Ishikawa (cell line): Measurements from ENCODE around the gene CTNNA1.
A peak's percentile ranks its signal among the peaks of the same experiment; 100 is the strongest.

Experiments
- CEBPB ChIP-seq: IDR thresholded peaks from 2 replicates; pipeline ENCODE4 v1.6.1; 2012
- CREB1 ChIP-seq: IDR thresholded peaks from 2 replicates; pipeline ENCODE4 v1.6.1; 2012; ENCODE audit warnings: low read depth
- EGR1 ChIP-seq: IDR thresholded peaks from 2 replicates; pipeline ENCODE4 v1.6.1; 2012
- EP300 ChIP-seq: IDR thresholded peaks from 2 replicates; pipeline ENCODE4 v1.6.1; 2012; ENCODE audit warnings: borderline replicate concordance
- FOXM1 ChIP-seq: IDR thresholded peaks from 2 replicates; pipeline ENCODE4 v1.6.1; 2012; ENCODE audit warnings: low read depth, borderline replicate concordance
- NFIC ChIP-seq: IDR thresholded peaks from 2 replicates; pipeline ENCODE4 v1.6.1; 2012
- RAD21 ChIP-seq: IDR thresholded peaks from 2 replicates; pipeline ENCODE4 v1.6.1; 2012; ENCODE audit warnings: low read depth
- REST ChIP-seq: IDR thresholded peaks from 2 replicates; pipeline ENCODE4 v1.6.1; 2012; ENCODE audit warnings: low read depth, mild to moderate bottlenecking
- TAF1 ChIP-seq: IDR thresholded peaks from 2 replicates; pipeline ENCODE4 v1.6.1; 2012; ENCODE audit warnings: low read depth, mild to moderate bottlenecking
- TCF12 ChIP-seq: IDR thresholded peaks from 2 replicates; pipeline ENCODE4 v1.6.1; 2012; ENCODE audit warnings: low read depth
- TEAD4 ChIP-seq: IDR thresholded peaks from 2 replicates; pipeline ENCODE4 v1.6.1; 2012
- YY1 ChIP-seq: IDR thresholded peaks from 2 replicates; pipeline ENCODE4 v1.6.1; 2012; ENCODE audit warnings: low read depth
- ZBTB7A ChIP-seq: IDR thresholded peaks from 2 replicates; pipeline ENCODE4 v1.6.1; 2012; ENCODE audit warnings: low read depth
- TF ChIP-seq, protein P1 (sequence below): IDR thresholded peaks from 2 replicates; pipeline ENCODE4 v1.6.1; 2012
- TF ChIP-seq, protein P2 (sequence below): IDR thresholded peaks from 2 replicates; pipeline ENCODE4 v1.6.1; 2012

The CTNNA1 gene

GRCh38 chr5:138711087-138711486 lies 42.1 kb upstream of the CTNNA1 start:
- no peak for TF ChIP-seq TCF12
- TF ChIP-seq CREB1: no peak
- no peak for TF ChIP-seq TEAD4
- TF ChIP-seq, protein P1, sequence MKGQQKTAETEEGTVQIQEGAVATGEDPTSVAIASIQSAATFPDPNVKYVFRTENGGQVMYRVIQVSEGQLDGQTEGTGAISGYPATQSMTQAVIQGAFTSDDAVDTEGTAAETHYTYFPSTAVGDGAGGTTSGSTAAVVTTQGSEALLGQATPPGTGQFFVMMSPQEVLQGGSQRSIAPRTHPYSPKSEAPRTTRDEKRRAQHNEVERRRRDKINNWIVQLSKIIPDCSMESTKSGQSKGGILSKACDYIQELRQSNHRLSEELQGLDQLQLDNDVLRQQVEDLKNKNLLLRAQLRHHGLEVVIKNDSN: no peak
- no peak for TF ChIP-seq NFIC
- TF ChIP-seq TAF1: no peak
- TF ChIP-seq, protein P2, sequence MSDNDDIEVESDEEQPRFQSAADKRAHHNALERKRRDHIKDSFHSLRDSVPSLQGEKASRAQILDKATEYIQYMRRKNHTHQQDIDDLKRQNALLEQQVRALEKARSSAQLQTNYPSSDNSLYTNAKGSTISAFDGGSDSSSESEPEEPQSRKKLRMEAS: no peak
- TF ChIP-seq EGR1: no peak
- TF ChIP-seq RAD21: no peak
- no peak for TF ChIP-seq CEBPB

- TF ChIP-seq CEBPB (no peak), YY1 (no peak)
Measured at GRCh38 chr5:138711811-138712210, 41.4 kb upstream of the CTNNA1 start.

DNA sequence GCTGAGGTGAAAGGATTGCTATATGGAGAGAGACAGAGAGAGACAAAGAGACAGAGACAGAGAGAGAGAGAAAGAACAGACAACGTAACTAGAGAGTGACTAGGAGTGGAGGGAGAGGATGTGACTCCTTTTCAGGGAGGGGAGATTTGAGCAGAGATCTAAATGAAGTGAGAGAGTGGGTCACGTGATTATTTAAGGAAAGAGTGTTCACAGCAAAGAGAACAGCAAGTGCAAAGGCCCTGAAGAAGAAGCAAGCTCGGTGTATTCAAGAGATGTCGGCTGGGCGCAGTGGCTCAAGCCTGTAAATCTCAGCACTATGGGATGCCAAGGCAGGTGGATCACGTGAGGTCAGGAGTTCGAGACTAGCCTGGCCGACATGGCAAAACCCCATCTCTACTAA lies 40.9 kb upstream of the CTNNA1 start:
- TF ChIP-seq REST (no peak), TAF1 (no peak), CEBPB (no peak), TEAD4 (no peak)

- TF ChIP-seq CEBPB (peak; percentile 64; the same call in 1 of the 2 replicates), TEAD4 (no peak)
Measured at GRCh38 chr5:138712791-138713190, 40.4 kb upstream of the CTNNA1 start.

DNA sequence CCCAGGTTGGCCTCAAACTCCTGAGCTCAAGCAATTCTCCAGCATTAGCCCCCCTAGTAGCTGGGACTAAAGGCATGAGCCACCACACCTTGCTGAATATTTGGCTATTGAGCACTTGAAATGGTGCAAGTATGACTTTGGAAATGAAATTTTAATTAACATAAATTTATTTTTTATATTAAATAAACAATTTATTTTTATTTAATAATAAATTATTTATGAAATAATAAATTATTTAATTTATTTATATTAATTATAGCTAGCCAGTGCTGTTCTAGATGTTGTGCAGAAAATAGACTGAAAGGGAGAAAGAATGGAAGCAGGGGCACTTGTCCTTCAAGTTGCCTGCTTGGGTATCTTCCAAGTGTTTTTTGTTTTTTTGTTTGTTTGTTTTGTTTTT lies 40.0 kb upstream of the CTNNA1 start:
- TF ChIP-seq TAF1 (no peak), ZBTB7A (no peak), RAD21 (no peak), FOXM1 (no peak), EGR1 (no peak), EP300 (no peak), REST (no peak), CEBPB (no peak), TCF12 (no peak), NFIC (no peak), TEAD4 (no peak), CREB1 (no peak), YY1 (no peak)
- TF ChIP-seq, protein P2: no peak
- TF ChIP-seq, protein P1: no peak

- TF ChIP-seq TCF12: no peak
- TF ChIP-seq ZBTB7A: no peak
- no peak for TF ChIP-seq NFIC
- TF ChIP-seq EGR1: no peak
- no peak for TF ChIP-seq EP300
- TF ChIP-seq TAF1: no peak
- TF ChIP-seq, protein P2: no peak
- TF ChIP-seq CEBPB: no peak
- no peak for TF ChIP-seq TEAD4
- TF ChIP-seq FOXM1: no peak
- no peak for TF ChIP-seq REST
- no peak for TF ChIP-seq YY1
- no peak for TF ChIP-seq CREB1
Measured at GRCh38 chr5:138714694-138715093, 38.5 kb upstream of the CTNNA1 start.
